ENCODE data around the gene UNK.

- TF ChIP-seq CTCF (CRISPR knock-in tag; IDR thresholded peaks at IDR 0.05) (no peak), ATF1 (CRISPR knock-in tag; IDR thresholded peaks at IDR 0.05) (no peak), POLR2A (IDR thresholded peaks at IDR 0.05; ENCODE audit: insufficient read depth in 1 of 2, low read depth in 2 of 2, low read length in 2 of 2) (no peak)
These were observed 45.4 kb upstream of the UNK start for GRCh38 chr17:75739174-75739573.

All from HepG2 (cell line).